Type B pancreatic cell (in vitro differentiated cells): ENCODE data around the gene PNPLA7. TPM values are rescaled to one million over a fixed set of nuclear protein-coding genes. Genes with fewer than 3 reads are reported as not detected.

ENCODE experiments used
- DNase-seq: peaks from one replicate; pipeline ENCODE4 v3.0.0; 2021; ENCODE audit warnings: mixed read lengths; ENCODE audit not compliant: unreplicated experiment; ENCODE audit errors: extremely low spot score
- H3K27ac Mint-ChIP-seq: 2 replicates; pipeline ENCODE4 v1.8.0; 2021; ENCODE audit warnings: mild to moderate bottlenecking, mixed read lengths
- H3K27me3 Mint-ChIP-seq: 2 replicates; pipeline ENCODE4 v1.8.0; 2021; ENCODE audit warnings: mixed read lengths
- H3K36me3 Mint-ChIP-seq: 2 replicates; pipeline ENCODE4 v1.8.0; 2021; ENCODE audit warnings: mixed read lengths
- H3K4me1 Mint-ChIP-seq: one replicate; pipeline ENCODE4 v1.8.0; 2021; ENCODE audit warnings: mixed read lengths; ENCODE audit not compliant: unreplicated experiment
- H3K4me3 Mint-ChIP-seq: 2 replicates; pipeline ENCODE4 v1.8.0; 2021; ENCODE audit warnings: mild to moderate bottlenecking, mixed read lengths
- H3K9me3 Mint-ChIP-seq: 2 replicates; pipeline ENCODE4 v1.8.0; 2021; ENCODE audit warnings: mixed read lengths
- CTCF ChIP-seq: fragments of 200-600 bp; sonication (generic); conservative IDR thresholded peaks from 2 replicates; pipeline ENCODE4 v1.5.0; 2021; ENCODE audit warnings: antibody characterized with exemption, mild to moderate bottlenecking
- total RNA-seq: library from RNA; stranded (reverse); gene quantifications from 2 replicates; pipeline ENCODE4 v1.2.1, GENCODE V29; 2021; ENCODE audit warnings: low replicate concordance

The PNPLA7 gene
- total RNA-seq, 1 donor from 2014 or later = 3.1 TPM

DNA sequence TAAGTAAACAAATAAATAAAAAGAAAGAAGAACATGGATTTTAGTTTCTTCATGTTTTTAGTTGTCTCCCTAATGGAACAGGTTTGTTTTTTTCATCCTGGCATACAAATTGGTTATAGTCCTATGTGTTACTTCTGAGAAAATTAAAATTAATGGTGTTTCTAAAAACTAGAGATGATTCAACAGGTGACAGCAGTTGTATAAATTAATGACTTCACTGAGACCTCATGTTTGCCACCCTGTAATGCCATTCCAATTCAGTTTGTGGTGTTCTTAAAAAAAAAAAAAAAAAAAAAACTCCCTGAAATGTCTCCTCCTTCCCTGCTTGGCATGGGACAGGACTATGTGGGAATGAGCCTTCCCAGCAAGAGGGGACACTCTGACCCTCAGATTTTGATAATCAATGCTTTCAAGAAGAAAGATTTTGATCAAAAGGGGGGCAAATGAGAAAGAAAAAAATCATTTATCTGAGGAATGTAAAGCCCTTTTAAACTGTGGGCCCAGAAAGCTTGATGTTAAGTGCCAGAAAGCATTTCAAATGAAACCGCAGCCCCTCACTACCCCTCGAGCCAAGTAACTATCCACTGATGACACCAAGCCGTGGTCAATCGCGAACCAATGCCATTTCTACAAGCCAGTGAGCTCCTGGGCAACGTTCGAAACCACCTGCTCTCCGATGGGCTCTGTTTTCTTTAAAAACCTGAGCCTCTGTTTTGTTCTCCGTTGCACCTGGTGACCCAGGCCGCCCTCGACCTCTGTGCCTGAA, 128.2 kb downstream of the PNPLA7 start:
- peak overlapping the region; percentile 56 for H3K27ac Mint-ChIP-seq
- no peaks in the 10 kb centered on the region for H3K9me3 Mint-ChIP-seq
- peaks cover 15% of the 10 kb centered on the region for H3K4me1 Mint-ChIP-seq
- no peak for TF ChIP-seq CTCF
- H3K27me3 Mint-ChIP-seq = no peaks in the 10 kb centered on the region
- H3K4me3 Mint-ChIP-seq = peak overlapping the region; percentile 89
- H3K36me3 Mint-ChIP-seq = no peaks in the 10 kb centered on the region
- no peak for DNase-seq

GRCh38 chr9:137417161-137418021, 132.8 kb downstream of the PNPLA7 start:
- no peaks in the 10 kb centered on the region for H3K9me3 Mint-ChIP-seq
- no peak for DNase-seq
- H3K27me3 Mint-ChIP-seq = no peaks in the 10 kb centered on the region
- no peak overlapping the region for H3K27ac Mint-ChIP-seq
- TF ChIP-seq CTCF = no peak
- H3K36me3 Mint-ChIP-seq = no peaks in the 10 kb centered on the region
- H3K4me3 Mint-ChIP-seq = no peak overlapping the region
- peaks cover 12% of the 10 kb centered on the region for H3K4me1 Mint-ChIP-seq

DNA sequence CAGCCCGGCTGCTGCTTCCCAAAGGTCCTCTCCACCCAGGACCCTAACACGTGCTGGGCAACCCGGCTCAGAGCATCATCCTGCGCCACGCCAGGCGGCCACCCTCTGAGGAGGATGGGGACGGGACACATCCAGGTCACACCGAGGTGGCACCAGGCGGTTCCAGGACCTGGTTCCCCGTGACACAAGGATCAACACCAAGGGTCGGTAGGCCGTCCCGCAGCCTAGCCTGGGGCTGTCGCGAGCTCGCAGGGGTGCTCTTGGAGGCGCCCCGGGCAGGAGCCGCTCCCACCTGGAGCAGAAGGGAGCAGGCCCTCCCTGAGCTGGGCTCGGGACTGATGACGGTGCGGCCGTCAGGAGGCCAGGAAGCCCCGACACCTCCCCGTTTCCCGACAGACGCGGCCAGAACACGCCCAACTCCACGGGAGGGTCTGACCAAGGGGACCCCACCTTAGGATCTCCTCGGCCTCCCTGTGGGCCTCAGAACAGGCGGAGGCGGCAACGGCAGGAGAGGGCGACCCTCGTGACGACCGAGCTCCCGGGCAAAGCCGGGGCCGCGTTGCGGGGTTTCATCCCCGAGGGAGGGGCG, 133.5 kb downstream of the PNPLA7 start:
- H3K27me3 Mint-ChIP-seq = no peaks in the 10 kb centered on the region

GRCh38 chr9:137416006-137416562, 134.1 kb downstream of the PNPLA7 start:
- TF ChIP-seq CTCF = no peak
- Mint-ChIP-seq H3K27ac (no peak overlapping the region), H3K4me1 (peaks cover 5% of the 10 kb centered on the region), H3K27me3 (no peaks in the 10 kb centered on the region), H3K9me3 (no peaks in the 10 kb centered on the region), H3K36me3 (no peaks in the 10 kb centered on the region), H3K4me3 (no peak overlapping the region)
- DNase-seq = no peak

More for the DNA sequence above, 133.5 kb downstream of the PNPLA7 start:
- TF ChIP-seq CTCF = no peak
- no peaks in the 10 kb centered on the region for H3K36me3 Mint-ChIP-seq
- no peaks in the 10 kb centered on the region for H3K9me3 Mint-ChIP-seq
- H3K27ac Mint-ChIP-seq = no peak overlapping the region
- H3K4me1 Mint-ChIP-seq = peaks cover 5% of the 10 kb centered on the region
- no peak for DNase-seq
- H3K4me3 Mint-ChIP-seq = no peak overlapping the region

GRCh38 chr9:137415451-137415850, 134.8 kb downstream of the PNPLA7 start:
- Mint-ChIP-seq H3K27ac (no peak overlapping the region), H3K9me3 (no peaks in the 10 kb centered on the region), H3K4me3 (no peak overlapping the region), H3K36me3 (no peaks in the 10 kb centered on the region), H3K27me3 (no peaks in the 10 kb centered on the region), H3K4me1 (peaks cover 5% of the 10 kb centered on the region)
- no peak for TF ChIP-seq CTCF
- DNase-seq = no peak
